Measurements from ENCODE around the gene E2F8. TPM values are rescaled to one million over a fixed set of nuclear protein-coding genes. Genes with fewer than 3 reads are reported as not detected.

The E2F8 gene
- total RNA-seq, 2 experiments from 2014 or later, result 53.3 to 59.7 TPM

- Mint-ChIP-seq H3K27ac (no peak overlapping the region), H3K9me3 (no peaks in the 10 kb centered on the region), H3K4me3 (no peak overlapping the region), H3K27me3 (no peaks in the 10 kb centered on the region), H3K36me3 (ENCODE audit: low read depth) (peaks cover 81% of the 10 kb centered on the region), H3K4me1 (peaks cover 21% of the 10 kb centered on the region)
- POLR2A ChIA-PET, result no interaction called here
- CTCF ChIA-PET, result interaction anchor here (0.7 kb wide), 1 partner anchor 9 kb away, joined by 3 read pairs; no protein-coding TSS in a partner anchor
- no peak for DNase-seq
These were observed 11.8 kb downstream of the E2F8 start for GRCh38 chr11:19228968-19229367.

DNA sequence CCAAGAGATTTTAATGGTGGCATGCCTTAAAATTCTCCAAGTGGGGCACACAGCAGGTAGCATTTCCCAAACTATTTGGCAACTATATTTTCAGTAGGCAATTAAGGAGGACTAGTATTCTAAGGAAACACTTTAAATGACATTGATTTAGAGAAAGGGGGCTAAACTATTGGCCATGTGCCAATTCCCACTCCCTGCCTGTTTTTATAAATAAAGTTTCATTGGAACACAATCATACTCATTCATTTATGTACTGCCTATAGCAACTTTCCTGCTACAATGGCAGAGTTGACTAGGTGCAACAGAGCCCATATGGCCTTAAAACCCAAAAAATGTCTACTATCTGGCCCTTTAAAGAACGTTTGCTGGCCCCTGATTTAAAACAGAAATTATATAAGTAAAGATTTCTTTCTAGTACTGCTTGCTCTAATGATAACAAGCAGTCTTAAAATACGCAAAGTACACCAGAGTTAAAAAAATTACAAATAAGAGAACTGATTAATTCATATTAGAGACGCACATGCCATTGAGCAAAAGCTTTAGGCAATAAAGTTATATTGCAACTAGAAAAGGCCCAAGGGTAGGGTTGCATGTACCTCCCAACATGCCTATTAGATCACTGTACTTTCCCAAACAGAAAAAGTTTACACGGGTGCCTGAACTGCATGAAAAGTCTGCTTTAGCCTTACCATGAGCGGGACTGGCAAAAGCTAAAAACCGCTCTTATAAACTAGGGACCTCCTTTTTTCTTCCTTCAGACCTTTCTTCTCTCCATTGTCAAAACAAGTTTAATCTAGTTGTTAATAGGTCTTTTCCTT is 14.2 kb downstream of the E2F8 start:
- Mint-ChIP-seq H3K27ac (no peak overlapping the region), H3K9me3 (no peaks in the 10 kb centered on the region), H3K36me3 (ENCODE audit: low read depth) (peaks cover 77% of the 10 kb centered on the region), H3K4me3 (no peak overlapping the region), H3K4me1 (peaks cover 14% of the 10 kb centered on the region), H3K27me3 (no peaks in the 10 kb centered on the region)
- ChIA-PET POLR2A (no interaction called here), CTCF (no interaction called here)
- no peak for DNase-seq

DNA sequence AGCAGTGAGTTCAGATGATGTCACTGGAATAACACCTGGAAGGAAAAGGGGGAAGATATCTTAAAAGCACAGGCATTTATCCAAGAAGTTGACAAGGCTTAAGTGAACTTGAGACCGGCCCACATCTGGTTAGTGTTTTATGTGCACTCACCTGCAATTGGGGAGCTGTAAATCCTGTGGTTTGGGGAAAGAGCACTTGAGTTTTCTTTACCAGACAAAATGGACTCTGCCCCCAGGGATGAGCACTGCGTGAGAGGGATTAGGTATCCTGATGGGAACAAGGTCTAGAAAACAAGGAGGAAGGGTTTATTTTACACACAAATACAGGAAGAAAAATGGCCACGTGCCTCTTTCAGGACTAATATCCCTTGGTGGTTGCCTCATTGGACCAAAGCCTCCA is 15.2 kb downstream of the E2F8 start:
- Mint-ChIP-seq H3K36me3 (ENCODE audit: low read depth) (peaks cover 67% of the 10 kb centered on the region), H3K27me3 (no peaks in the 10 kb centered on the region), H3K9me3 (no peaks in the 10 kb centered on the region), H3K27ac (no peak overlapping the region), H3K4me3 (no peak overlapping the region), H3K4me1 (peaks cover 9% of the 10 kb centered on the region)
- ChIA-PET CTCF (no interaction called here), POLR2A (no interaction called here)
- no peak for DNase-seq

GRCh38 chr11:19225123-19225522 is 15.6 kb downstream of the E2F8 start:
- Mint-ChIP-seq H3K4me1 (peaks cover 8% of the 10 kb centered on the region), H3K36me3 (ENCODE audit: low read depth) (peaks cover 64% of the 10 kb centered on the region), H3K27ac (no peak overlapping the region), H3K4me3 (no peak overlapping the region), H3K27me3 (no peaks in the 10 kb centered on the region), H3K9me3 (no peaks in the 10 kb centered on the region)
- no peak for DNase-seq
- POLR2A ChIA-PET, result no interaction called here
- CTCF ChIA-PET, result no interaction called here

- Mint-ChIP-seq H3K27me3 (peaks cover 7% of the 10 kb centered on the region), H3K9me3 (no peaks in the 10 kb centered on the region), H3K4me1 (peaks cover 1% of the 10 kb centered on the region), H3K4me3 (no peak overlapping the region), H3K36me3 (ENCODE audit: low read depth) (peaks cover 29% of the 10 kb centered on the region), H3K27ac (no peak overlapping the region)
- POLR2A ChIA-PET, result no interaction called here
- DNase-seq, result no peak
- CTCF ChIA-PET, result no interaction called here
These were observed 19.6 kb downstream of the E2F8 start for GRCh38 chr11:19220903-19221724.

DNA sequence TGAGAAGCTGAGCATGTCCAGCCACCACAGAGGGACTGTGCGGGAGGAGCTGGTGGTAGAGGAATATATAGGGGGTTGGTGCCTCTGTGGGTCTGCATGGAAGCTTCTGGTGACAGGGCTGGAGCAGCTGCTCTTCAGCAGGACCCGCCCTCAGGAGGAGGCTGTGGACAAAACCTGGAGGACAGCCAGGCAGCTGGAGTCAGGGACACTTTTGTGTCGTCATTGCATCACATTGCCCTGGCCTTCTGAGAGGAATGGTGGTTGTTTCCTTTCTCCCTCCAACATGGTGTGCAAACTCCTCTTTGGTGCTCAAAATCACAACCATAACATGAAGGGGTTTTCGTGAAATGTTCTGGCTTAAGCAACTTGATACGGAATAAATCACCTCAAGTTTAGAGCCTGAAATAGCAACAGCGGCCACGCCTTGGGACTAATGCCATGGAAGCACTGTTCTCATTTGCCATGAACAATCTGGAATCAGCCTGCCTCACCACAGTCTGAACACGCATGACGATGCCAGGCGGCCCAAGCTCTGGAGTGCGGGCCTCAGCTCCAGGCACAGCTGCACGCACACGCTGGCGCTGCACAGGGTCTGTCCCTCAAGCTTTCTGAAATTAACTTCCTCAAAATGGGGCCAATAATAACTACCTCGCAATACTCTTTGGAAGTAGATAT is 21.8 kb downstream of the E2F8 start:
- no peak for DNase-seq
- Mint-ChIP-seq H3K27me3 (peaks cover 20% of the 10 kb centered on the region), H3K27ac (no peak overlapping the region), H3K9me3 (no peaks in the 10 kb centered on the region), H3K36me3 (ENCODE audit: low read depth) (peaks cover 10% of the 10 kb centered on the region), H3K4me1 (peaks cover 1% of the 10 kb centered on the region), H3K4me3 (no peak overlapping the region)
- ChIA-PET CTCF (interaction anchor here (0.6 kb wide), 1 partner anchor 437 kb away, joined by 4 read pairs; no protein-coding TSS in a partner anchor), POLR2A (no interaction called here)

DNA sequence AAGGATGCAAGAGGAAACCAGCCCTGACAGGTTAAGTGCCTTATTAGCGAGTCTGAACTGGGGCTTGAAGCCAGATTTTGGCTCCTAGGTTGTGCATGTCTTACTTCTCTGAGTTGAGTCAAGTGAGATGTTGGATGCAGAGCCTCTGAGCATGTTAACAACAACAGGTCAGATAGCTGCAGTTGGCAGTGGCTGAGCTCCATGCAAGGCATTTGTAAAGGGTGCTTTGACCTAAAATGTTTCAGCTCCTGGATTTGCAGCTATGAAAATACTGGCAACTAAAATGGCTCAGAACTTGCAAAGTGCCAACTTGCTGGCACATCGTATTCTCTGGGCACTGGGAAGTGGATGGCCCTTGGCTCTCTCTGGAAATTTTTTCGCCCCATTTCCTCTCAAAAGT is 22.5 kb downstream of the E2F8 start:
- DNase-seq, result no peak
- POLR2A ChIA-PET, result no interaction called here
- Mint-ChIP-seq H3K4me1 (peaks cover 1% of the 10 kb centered on the region), H3K27ac (no peak overlapping the region), H3K9me3 (no peaks in the 10 kb centered on the region), H3K4me3 (no peak overlapping the region), H3K27me3 (peaks cover 26% of the 10 kb centered on the region), H3K36me3 (ENCODE audit: low read depth) (peaks cover 10% of the 10 kb centered on the region)
- CTCF ChIA-PET, result interaction anchor here (1.0 kb wide), 1 partner anchor 12 kb away, joined by 3 read pairs; no protein-coding TSS in a partner anchor

GRCh38 chr11:19216709-19217374 is 23.9 kb downstream of the E2F8 start:
- Mint-ChIP-seq H3K27ac (no peak overlapping the region), H3K4me3 (no peak overlapping the region), H3K4me1 (no peaks in the 10 kb centered on the region), H3K27me3 (peaks cover 31% of the 10 kb centered on the region), H3K36me3 (ENCODE audit: low read depth) (no peaks in the 10 kb centered on the region), H3K9me3 (no peaks in the 10 kb centered on the region)
- no peak for DNase-seq
- CTCF ChIA-PET, result interaction anchor here (0.6 kb wide), 1 partner anchor 1102 kb away, joined by 3 read pairs; no protein-coding TSS in a partner anchor
- POLR2A ChIA-PET, result no interaction called here

DNA sequence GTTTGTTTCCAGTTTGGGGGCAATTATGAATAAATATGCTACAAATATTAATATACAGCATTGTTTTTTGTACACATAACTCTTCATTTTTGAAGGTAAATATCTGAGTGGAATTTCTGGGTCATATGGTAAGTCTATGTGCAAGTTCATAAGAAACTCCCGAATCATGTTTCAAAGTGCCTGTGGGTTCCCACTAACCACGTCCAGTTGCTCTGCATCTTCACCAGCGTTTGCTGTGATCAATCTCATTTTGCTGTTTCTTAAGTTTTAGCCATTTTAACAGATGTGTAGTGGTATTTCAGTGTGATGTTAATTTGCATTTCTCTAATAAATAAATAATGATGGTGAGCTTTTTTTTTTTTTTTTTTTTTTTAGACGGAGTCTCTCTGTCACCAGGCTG is 24.7 kb downstream of the E2F8 start:
- POLR2A ChIA-PET, result no interaction called here
- Mint-ChIP-seq H3K36me3 (ENCODE audit: low read depth) (no peaks in the 10 kb centered on the region), H3K4me1 (no peaks in the 10 kb centered on the region), H3K27ac (no peak overlapping the region), H3K9me3 (no peaks in the 10 kb centered on the region), H3K4me3 (no peak overlapping the region), H3K27me3 (peaks cover 31% of the 10 kb centered on the region)
- CTCF ChIA-PET, result no interaction called here
- no peak for DNase-seq

- POLR2A ChIA-PET, result interaction anchor here (0.6 kb wide), 1 partner anchor 18 kb away, joined by 3 read pairs; no protein-coding TSS in a partner anchor
- no peaks in the 10 kb centered on the region for H3K9me3 Mint-ChIP-seq
- H3K27me3 Mint-ChIP-seq, result peaks cover 43% of the 10 kb centered on the region
- no peaks in the 10 kb centered on the region for H3K4me1 Mint-ChIP-seq
- no peak overlapping the region for H3K4me3 Mint-ChIP-seq
- CTCF ChIA-PET, result no interaction called here
- DNase-seq, result no peak
- no peak overlapping the region for H3K27ac Mint-ChIP-seq
- no peaks in the 10 kb centered on the region for H3K36me3 Mint-ChIP-seq (ENCODE audit: low read depth)
These were observed 31.0 kb downstream of the E2F8 start for GRCh38 chr11:19209617-19210370.

- no peaks in the 10 kb centered on the region for H3K36me3 Mint-ChIP-seq (ENCODE audit: low read depth)
- H3K4me3 Mint-ChIP-seq, result no peak overlapping the region
- no peaks in the 10 kb centered on the region for H3K4me1 Mint-ChIP-seq
- H3K9me3 Mint-ChIP-seq, result no peaks in the 10 kb centered on the region
- H3K27me3 Mint-ChIP-seq, result peaks cover 40% of the 10 kb centered on the region
- no peak for DNase-seq
- CTCF ChIA-PET, result no interaction called here
- POLR2A ChIA-PET, result no interaction called here
- H3K27ac Mint-ChIP-seq, result no peak overlapping the region
These were observed 31.7 kb downstream of the E2F8 start for GRCh38 chr11:19208959-19209546.

- no peak for DNase-seq
- ChIA-PET POLR2A (no interaction called here), CTCF (interaction anchor here (1.2 kb wide), 1 partner anchor 9 kb away, joined by 4 read pairs; no protein-coding TSS in a partner anchor)
- Mint-ChIP-seq H3K36me3 (ENCODE audit: low read depth) (no peaks in the 10 kb centered on the region), H3K27ac (no peak overlapping the region), H3K4me1 (no peaks in the 10 kb centered on the region), H3K4me3 (no peak overlapping the region), H3K27me3 (peaks cover 33% of the 10 kb centered on the region), H3K9me3 (no peaks in the 10 kb centered on the region)
These were observed 32.6 kb downstream of the E2F8 start for GRCh38 chr11:19208181-19208580.

Measured in activated CD4-positive, alpha-beta T cell treated with anti-CD3 and anti-CD28 coated beads, Interleukin-2, amount 10 ng/mL, durations not matched to agents 7 days and 5 days (primary cell).